ENCODE measurements around the gene ABHD14A.

DNA sequence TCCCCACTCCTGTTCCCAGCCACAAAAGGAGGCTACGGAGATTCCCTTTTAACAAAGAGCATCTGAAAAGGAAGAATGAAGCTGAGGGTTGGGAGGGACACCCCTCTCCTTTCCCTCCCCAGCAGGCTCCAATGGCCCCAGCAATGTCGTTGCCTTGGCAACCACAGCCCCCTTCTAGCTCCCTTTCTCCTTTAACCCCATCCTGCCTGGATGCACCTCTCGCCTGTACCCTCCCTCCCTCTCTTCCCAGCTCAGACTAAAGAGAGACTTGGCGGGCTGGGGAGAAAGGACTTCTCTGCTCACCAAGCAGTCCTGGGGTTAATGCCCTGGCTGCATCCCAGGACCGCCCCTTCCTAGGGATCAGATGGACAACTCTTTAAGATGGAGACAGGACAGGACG, 27.9 kb downstream of the ABHD14A start:
- TF ChIP-seq, protein P1, sequence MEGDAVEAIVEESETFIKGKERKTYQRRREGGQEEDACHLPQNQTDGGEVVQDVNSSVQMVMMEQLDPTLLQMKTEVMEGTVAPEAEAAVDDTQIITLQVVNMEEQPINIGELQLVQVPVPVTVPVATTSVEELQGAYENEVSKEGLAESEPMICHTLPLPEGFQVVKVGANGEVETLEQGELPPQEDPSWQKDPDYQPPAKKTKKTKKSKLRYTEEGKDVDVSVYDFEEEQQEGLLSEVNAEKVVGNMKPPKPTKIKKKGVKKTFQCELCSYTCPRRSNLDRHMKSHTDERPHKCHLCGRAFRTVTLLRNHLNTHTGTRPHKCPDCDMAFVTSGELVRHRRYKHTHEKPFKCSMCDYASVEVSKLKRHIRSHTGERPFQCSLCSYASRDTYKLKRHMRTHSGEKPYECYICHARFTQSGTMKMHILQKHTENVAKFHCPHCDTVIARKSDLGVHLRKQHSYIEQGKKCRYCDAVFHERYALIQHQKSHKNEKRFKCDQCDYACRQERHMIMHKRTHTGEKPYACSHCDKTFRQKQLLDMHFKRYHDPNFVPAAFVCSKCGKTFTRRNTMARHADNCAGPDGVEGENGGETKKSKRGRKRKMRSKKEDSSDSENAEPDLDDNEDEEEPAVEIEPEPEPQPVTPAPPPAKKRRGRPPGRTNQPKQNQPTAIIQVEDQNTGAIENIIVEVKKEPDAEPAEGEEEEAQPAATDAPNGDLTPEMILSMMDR (IDR thresholded peaks at IDR 0.05): no peak
- TF ChIP-seq EP300 (IDR thresholded peaks at IDR 0.05) (no peak), POLR2AphosphoS5 (IDR thresholded peaks at IDR 0.05) (no peak)

Measured in esophagus muscularis mucosa (tissue), 4 donors.